Left ventricle myocardium inferior (tissue), 1 donor: ENCODE measurements around the gene UBE2C. TPM values are rescaled to one million over a fixed set of nuclear protein-coding genes. Genes with fewer than 3 reads are reported as not detected.
"Not testable (repeated sequence)": the region's sequence is repeated elsewhere in the genome, so short reads cannot be mapped to it uniquely, and the experiment has no call there.

ENCODE experiments used
- DNase-seq: peaks from one replicate; pipeline ENCODE4 v3.0.0-alpha.2; 2020
- H3K27ac ChIP-seq: fragments of 200-600 bp; replicated peaks from 2 replicates; pipeline ENCODE4 v1.8.0; 2021
- H3K27me3 ChIP-seq: fragments of 200-600 bp; 2 replicates; pipeline ENCODE4 v1.8.0; 2021; ENCODE audit warnings: low read depth
- H3K36me3 ChIP-seq: fragments of 200-600 bp; 2 replicates; pipeline ENCODE4 v1.8.0; 2021
- H3K4me1 ChIP-seq: fragments of 200-600 bp; 2 replicates; pipeline ENCODE4 v1.8.0; 2021
- H3K4me3 ChIP-seq: fragments of 200-600 bp; 2 replicates; pipeline ENCODE4 v1.8.0; 2021; ENCODE audit warnings: mild to moderate bottlenecking, moderate library complexity
- H3K9me3 ChIP-seq: fragments of 200-600 bp; replicated peaks from 2 replicates; pipeline ENCODE4 v1.8.0; 2021
- CTCF ChIP-seq: fragments of 200-600 bp; IDR thresholded peaks from 2 replicates; pipeline ENCODE4 v1.8.0; 2021; ENCODE audit warnings: antibody characterized with exemption, mild to moderate bottlenecking, borderline replicate concordance
- intact Hi-C: fragments of 100-400 bp; cut with micrococcal nuclease; formaldehyde crosslinking; loops from one replicate; pipeline ENCODE4 v1.11.0; 2022
- long read RNA-seq: library from polyadenylated mRNA; unstranded; transcript quantifications from one replicate; pipeline ENCODE4 v2.0.0, GENCODE V29; 2021
- total RNA-seq: library from RNA; stranded (reverse); fragmentation: NEBNext Ultra II Directional; extraction: Animal tissue kit (Norgen Biotek cat#: 25700); gene quantifications from one replicate; pipeline ENCODE4 v1.2.1, GENCODE V29; 2021
- donor health status: DM: no; HTN: yes; CAD: no; lungs with severe emphysema.

Gene UBE2C
- 0.91 TPM for total RNA-seq
- long read RNA-seq, result 0 reads

DNA sequence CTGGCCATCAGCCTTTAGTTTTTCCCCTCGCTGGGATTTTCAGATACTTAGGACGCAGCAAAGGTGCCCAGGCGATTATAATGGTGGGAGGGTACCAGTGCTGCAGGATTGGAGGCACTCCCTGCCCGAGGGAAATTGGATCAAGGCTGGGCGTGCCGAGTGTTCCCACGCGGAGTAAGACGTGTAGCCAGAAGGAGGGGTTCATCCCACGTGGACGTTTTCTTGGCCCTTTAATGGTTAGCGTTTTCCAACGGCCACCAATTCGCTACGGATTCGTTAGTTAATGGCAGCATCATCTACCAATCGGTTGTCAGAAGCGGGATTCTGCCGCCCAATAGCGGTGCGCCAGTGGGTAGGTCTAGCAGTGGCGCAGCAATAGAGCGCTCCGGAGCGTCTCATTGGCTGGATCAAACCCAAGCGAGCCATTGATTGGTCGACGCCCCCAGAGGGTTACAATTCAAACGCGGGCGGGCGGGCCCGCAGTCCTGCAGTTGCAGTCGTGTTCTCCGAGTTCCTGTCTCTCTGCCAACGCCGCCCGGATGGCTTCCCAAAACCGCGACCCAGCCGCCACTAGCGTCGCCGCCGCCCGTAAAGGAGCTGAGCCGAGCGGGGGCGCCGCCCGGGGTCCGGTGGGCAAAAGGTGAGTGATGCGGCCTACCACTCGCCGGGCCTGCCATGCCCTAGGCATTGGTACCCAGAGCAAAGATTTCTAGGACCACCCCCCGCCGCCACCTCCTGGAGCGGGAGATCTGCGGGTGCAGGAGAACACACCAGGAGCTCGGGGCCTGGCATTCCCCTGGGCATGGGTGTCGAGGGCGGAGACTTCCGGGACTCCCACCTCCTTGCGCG lies at the start of gene UBE2C:
Gene UBE2C, plus strand, starts transcription at position 488 of the 849 bp plus-strand sequence. Its CDS starts 52 bp downstream, at position 540.
- Histone ChIP-seq H3K36me3 (peaks cover 41% of the 10 kb centered on the region), H3K4me1 (peaks cover 15% of the 10 kb centered on the region), H3K27me3 (no peaks in the 10 kb centered on the region), H3K9me3 (no peaks in the 10 kb centered on the region), H3K4me3 (peak within 1 kb of the TSS; percentile 71), H3K27ac (peak within 1 kb of the TSS; percentile 61)
- peak; percentile 96 for DNase-seq
- no peak for TF ChIP-seq CTCF
- intact Hi-C loops, result no loop called here

GRCh38 chr20:45764618-45765282 lies 47.7 kb upstream of the UBE2C start:
- H3K27ac ChIP-seq, H3K4me3 ChIP-seq, DNase-seq, intact Hi-C loops, H3K4me1 ChIP-seq, H3K36me3 ChIP-seq, H3K27me3 ChIP-seq, H3K9me3 ChIP-seq: not testable (repeated sequence)

- no peak for DNase-seq
- Histone ChIP-seq H3K36me3 (no peaks in the 10 kb centered on the region), H3K4me1 (no peaks in the 10 kb centered on the region), H3K27ac (no peak overlapping the region), H3K4me3 (no peak overlapping the region), H3K27me3 (no peaks in the 10 kb centered on the region), H3K9me3 (no peaks in the 10 kb centered on the region)
- intact Hi-C loops, result no loop called here
- no peak for TF ChIP-seq CTCF
Observed at GRCh38 chr20:45765307-45765875, 47.1 kb upstream of the UBE2C start.

GRCh38 chr20:45765980-45766379 lies 46.5 kb upstream of the UBE2C start:
- peaks cover 3% of the 10 kb centered on the region for H3K4me1 ChIP-seq
- H3K27me3 ChIP-seq, result no peaks in the 10 kb centered on the region
- H3K9me3 ChIP-seq, result no peaks in the 10 kb centered on the region
- no peak for DNase-seq
- intact Hi-C loops, result no loop called here
- H3K4me3 ChIP-seq, result no peak overlapping the region
- TF ChIP-seq CTCF, result no peak
- H3K36me3 ChIP-seq, result no peaks in the 10 kb centered on the region
- no peak overlapping the region for H3K27ac ChIP-seq

GRCh38 chr20:45768479-45768878 lies 44.0 kb upstream of the UBE2C start:
- Histone ChIP-seq H3K36me3 (no peaks in the 10 kb centered on the region), H3K27me3 (no peaks in the 10 kb centered on the region), H3K4me1 (peaks cover 9% of the 10 kb centered on the region), H3K4me3 (no peak overlapping the region), H3K27ac (no peak overlapping the region), H3K9me3 (no peaks in the 10 kb centered on the region)
- intact Hi-C loops, result no loop called here
- DNase-seq, result no peak
- no peak for TF ChIP-seq CTCF
